IMR-90 (cell line): ENCODE measurements around the gene COL25A1. TPM values are rescaled to one million over a fixed set of nuclear protein-coding genes. Genes with fewer than 3 reads are reported as not detected.

Source experiments
- ATAC-seq: fragments of 200-7000 bp; cut with Tn5 transposase; 2 replicates; pipeline ENCODE4 v1.9.1; 2020; ENCODE audit warnings: low read depth, mild to moderate bottlenecking, moderate library complexity
- BruUV-seq: library from RNA; stranded (reverse); fragments of 400-500 nt; replicated peaks from 2 replicates; lab custom pipeline; 2021; lab: Mats Ljungman, UMichigan
- CTCF ChIA-PET: fragments of 300-600 bp; formaldehyde crosslinking; extraction: SDS; loops from one replicate; lab custom pipeline; 2021; ENCODE audit warnings: antibody characterized with exemption; lab: Yijun Ruan, JAX
- POLR2A ChIA-PET: fragments of 300-600 bp; sonication (Branson Sonifier 250); formaldehyde crosslinking; loops from one replicate; lab custom pipeline; 2022; ENCODE audit warnings: antibody characterized with exemption; ENCODE audit not compliant: unreplicated experiment; lab: Charles Lee
- DNase-seq: peaks from one replicate; pipeline ENCODE4 v3.0.0; 2013
- H2AFZ ChIP-seq: replicated peaks from 2 replicates; pipeline ENCODE3; 2013; ENCODE audit warnings: low read length, mild to moderate bottlenecking; ENCODE audit not compliant: poor library complexity
- H2AK5ac ChIP-seq: 2 replicates; pipeline ENCODE4 v1.6.1; 2013; ENCODE audit warnings: low read depth, low read length, inconsistent platforms
- H2AK9ac ChIP-seq: replicated peaks from 2 replicates; pipeline ENCODE3; 2013; ENCODE audit warnings: mild to moderate bottlenecking, low read depth, low read length, moderate library complexity; ENCODE audit not compliant: poor library complexity
- H2BK120ac ChIP-seq: 2 replicates; pipeline ENCODE4 v1.6.1; 2013; ENCODE audit warnings: low read depth, low read length, inconsistent platforms
- H2BK15ac ChIP-seq: 3 replicates; pipeline ENCODE4 v1.6.1; 2013; ENCODE audit warnings: low read depth, low read length, inconsistent platforms
- H2BK20ac ChIP-seq: 2 replicates; pipeline ENCODE4 v1.6.1; 2013; ENCODE audit warnings: low read depth, mild to moderate bottlenecking, inconsistent platforms, low read length, moderate library complexity
- H2BK5ac ChIP-seq: 2 replicates; pipeline ENCODE4 v1.6.1; 2013; ENCODE audit warnings: mild to moderate bottlenecking, low read depth, low read length, inconsistent platforms; ENCODE audit not compliant: poor library complexity, severe bottlenecking
- H3K14ac ChIP-seq: replicated peaks from 2 replicates; pipeline ENCODE4 v1.6.1; 2013; ENCODE audit warnings: low read depth, low read length, inconsistent platforms
- H3K18ac ChIP-seq: 2 replicates; pipeline ENCODE4 v1.6.1; 2013; ENCODE audit warnings: low read depth, low read length, control low read depth
- H3K23ac ChIP-seq: 2 replicates; pipeline ENCODE4 v1.6.1; 2013; ENCODE audit warnings: low read depth, low read length, inconsistent platforms
- H3K27ac ChIP-seq: 2 replicates; pipeline ENCODE4 v1.5.1; 2013; ENCODE audit warnings: mild to moderate bottlenecking, control low read depth, low read length; ENCODE audit not compliant: insufficient read depth
- H3K27me3 ChIP-seq: 2 replicates; pipeline ENCODE4 v1.6.1; 2013; ENCODE audit warnings: low read length; ENCODE audit not compliant: control insufficient read depth, insufficient read depth
- H3K36me3 ChIP-seq: 2 replicates; pipeline ENCODE4 v1.6.1; 2013; ENCODE audit warnings: low read length, mixed read lengths; ENCODE audit not compliant: control insufficient read depth, insufficient read depth
- H3K4ac ChIP-seq: 2 replicates; pipeline ENCODE4 v1.6.1; 2013; ENCODE audit warnings: low read depth, low read length, inconsistent platforms
- H3K4me1 ChIP-seq: 2 replicates; pipeline ENCODE4 v1.6.1; 2013; ENCODE audit warnings: low read length, mixed read lengths; ENCODE audit not compliant: control insufficient read depth, insufficient read depth
- H3K4me2 ChIP-seq: 2 replicates; pipeline ENCODE4 v1.6.1; 2013; ENCODE audit warnings: low read depth, mild to moderate bottlenecking, control low read depth, low read length, moderate library complexity
- H3K4me3 ChIP-seq: 2 replicates; pipeline ENCODE4 v1.5.1; 2013; ENCODE audit warnings: low read depth, mild to moderate bottlenecking, control low read depth, low read length, moderate library complexity; ENCODE audit not compliant: insufficient read depth
- H3K56ac ChIP-seq: 2 replicates; pipeline ENCODE4 v1.6.1; 2013; ENCODE audit warnings: low read length, inconsistent platforms; ENCODE audit not compliant: insufficient read depth; ENCODE audit errors: extremely low read depth
- H3K79me1 ChIP-seq, 2 experiments: 2 replicates each; pipeline ENCODE4 v1.6.1; 2013; ENCODE audit warnings: low read length in 2 of 2, inconsistent platforms in 1 of 2, low read depth in 1 of 2
- H3K9ac ChIP-seq: 2 replicates; pipeline ENCODE4 v1.6.1; 2013; ENCODE audit warnings: low read depth, low read length, control low read depth
- H3K9me1 ChIP-seq: 2 replicates; pipeline ENCODE4 v1.6.1; 2013; ENCODE audit warnings: low read length, inconsistent platforms; ENCODE audit not compliant: insufficient read depth
- H3K9me3 ChIP-seq: 2 replicates; pipeline ENCODE4 v1.6.1; 2013; ENCODE audit warnings: low read length; ENCODE audit not compliant: control insufficient read depth, insufficient read depth
- H4K20me1 ChIP-seq: 2 replicates; pipeline ENCODE4 v1.6.1; 2013; ENCODE audit warnings: low read length, inconsistent platforms; ENCODE audit not compliant: insufficient read depth
- H4K5ac ChIP-seq: 2 replicates; pipeline ENCODE4 v1.6.1; 2013; ENCODE audit warnings: mild to moderate bottlenecking, low read depth, low read length, control low read depth
- H4K8ac ChIP-seq, 2 experiments: 2 replicates each; pipeline ENCODE4 v1.6.1; 2013; ENCODE audit warnings: low read depth in 2 of 2, low read length in 2 of 2, control low read depth in 1 of 2, inconsistent platforms in 1 of 2
- H4K91ac ChIP-seq: 2 replicates; pipeline ENCODE4 v1.6.1; 2013; ENCODE audit warnings: low read depth, low read length, inconsistent platforms; ENCODE audit not compliant: insufficient read depth
- BHLHE40 ChIP-seq: fragments of 150-350 bp; IDR thresholded peaks from 2 replicates; pipeline ENCODE4 v1.6.1; 2016; ENCODE audit warnings: mild to moderate bottlenecking, low read depth, low read length
- MXI1 ChIP-seq: IDR thresholded peaks from 2 replicates; pipeline ENCODE4 v1.6.1; 2012; ENCODE audit warnings: low read depth, mild to moderate bottlenecking, low read length, moderate library complexity, borderline replicate concordance
- SMC3 ChIP-seq: fragments of 150-350 bp; IDR thresholded peaks from 2 replicates; pipeline ENCODE4 v1.6.1; 2016; ENCODE audit warnings: low read depth, mild to moderate bottlenecking, antibody characterized with exemption, low read length, moderate library complexity
- WGBS, 2 experiments: methylation state at CpG; one replicate each; pipeline versions ENCODE4 v1.1.5 to v1.1.7; 2013; ENCODE audit warnings: missing lambda C conversion rate in 2 of 2; ENCODE audit not compliant: insufficient read length in 1 of 2; ENCODE audit errors: extremely low coverage in 2 of 2; 5-methylcytosine and 5-hydroxymethylcytosine counted together
- dilution Hi-C: fragments of 300-500 bp; cut with HindIII; formaldehyde crosslinking; loops from one replicate; pipeline ENCODE4 v1.14.3; 2018; ENCODE audit warnings: low sequenced_read_pairs; ENCODE audit not compliant: unreplicated experiment
- in situ Hi-C: fragments of 300-500 bp; cut with MboI; formaldehyde crosslinking; loops from 3 replicates; pipeline ENCODE4 v1.14.3; 2019; ENCODE audit warnings: low sequenced_read_pairs, inconsistent platforms, mixed read lengths
- intact Hi-C: fragments of 100-400 bp; cut with micrococcal nuclease; formaldehyde crosslinking; loops from 2 replicates; pipeline ENCODE4 v1.10.0; 2022
- polyA plus RNA-seq, 3 experiments: library from polyadenylated mRNA; depleted of rRNA; stranded (reverse); fragments of >200 nt; gene quantifications; 2 replicates each; pipeline ENCODE4 v1.2.3, GENCODE V29; 2012; ENCODE audit warnings: low replicate concordance in 1 of 3
- total RNA-seq: library from RNA; depleted of rRNA; stranded (reverse); fragments of >200 nt; gene quantifications from 2 replicates; pipeline ENCODE4 v1.2.3, GENCODE V29; 2012
- TF ChIP-seq, protein P1 (sequence below): fragments of 150-350 bp; IDR thresholded peaks from 2 replicates; pipeline ENCODE4 v1.6.1; 2017; ENCODE audit warnings: mild to moderate bottlenecking, antibody characterized with exemption, low read length, low read depth
- TF ChIP-seq, protein P2 (sequence below): fragments of 150-350 bp; IDR thresholded peaks from 2 replicates; pipeline ENCODE4 v1.6.1; 2016; ENCODE audit warnings: low read depth, mild to moderate bottlenecking, low read length, moderate library complexity, borderline replicate concordance

Gene COL25A1
- total and polyA plus RNA-seq, 2 of the 4 experiments (the other 2 are of a cell fraction), result under 0.01 to 0.05 TPM

- Histone ChIP-seq H2BK5ac (no peak overlapping the region), H4K91ac (no peak overlapping the region), H3K56ac (no peak overlapping the region), H3K36me3 (no peaks in the 10 kb centered on the region), H3K18ac (no peak overlapping the region), H3K14ac (no peak overlapping the region), H4K5ac (no peak overlapping the region), H3K9me1 (no peaks in the 10 kb centered on the region), H2BK120ac (no peak overlapping the region), H2BK20ac (no peak overlapping the region), H2BK15ac (no peak overlapping the region), H2AK9ac (no peak overlapping the region), H4K20me1 (no peaks in the 10 kb centered on the region), H3K9ac (no peak overlapping the region), H3K27me3 (no peaks in the 10 kb centered on the region), H4K8ac (no peak overlapping the region), H3K4ac (no peak overlapping the region), H3K23ac (no peak overlapping the region), H3K4me2 (no peak overlapping the region), H3K4me3 (no peak overlapping the region), H2AK5ac (no peak overlapping the region), H3K27ac (no peak overlapping the region), H2AFZ (no peak overlapping the region), H3K79me1 (no peaks in the 10 kb centered on the region), H3K4me1 (no peaks in the 10 kb centered on the region), H3K9me3 (no peaks in the 10 kb centered on the region)
- dilution Hi-C loops (no loop called here), intact Hi-C loops (no loop called here), in situ Hi-C loops (no loop called here)
- ChIA-PET POLR2A (no interaction called here), CTCF (no interaction called here)
- BruUV-seq, result no TSS peak
- no CpG with 5 or more reads among the region's 2 CpGs for WGBS, 2 experiments
- ATAC-seq (no peak), DNase-seq (no peak)
- TF ChIP-seq SMC3 (no peak), MXI1 (no peak), BHLHE40 (no peak)
- TF ChIP-seq, protein P1, sequence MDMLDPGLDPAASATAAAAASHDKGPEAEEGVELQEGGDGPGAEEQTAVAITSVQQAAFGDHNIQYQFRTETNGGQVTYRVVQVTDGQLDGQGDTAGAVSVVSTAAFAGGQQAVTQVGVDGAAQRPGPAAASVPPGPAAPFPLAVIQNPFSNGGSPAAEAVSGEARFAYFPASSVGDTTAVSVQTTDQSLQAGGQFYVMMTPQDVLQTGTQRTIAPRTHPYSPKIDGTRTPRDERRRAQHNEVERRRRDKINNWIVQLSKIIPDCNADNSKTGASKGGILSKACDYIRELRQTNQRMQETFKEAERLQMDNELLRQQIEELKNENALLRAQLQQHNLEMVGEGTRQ, result no peak
- TF ChIP-seq, protein P2, sequence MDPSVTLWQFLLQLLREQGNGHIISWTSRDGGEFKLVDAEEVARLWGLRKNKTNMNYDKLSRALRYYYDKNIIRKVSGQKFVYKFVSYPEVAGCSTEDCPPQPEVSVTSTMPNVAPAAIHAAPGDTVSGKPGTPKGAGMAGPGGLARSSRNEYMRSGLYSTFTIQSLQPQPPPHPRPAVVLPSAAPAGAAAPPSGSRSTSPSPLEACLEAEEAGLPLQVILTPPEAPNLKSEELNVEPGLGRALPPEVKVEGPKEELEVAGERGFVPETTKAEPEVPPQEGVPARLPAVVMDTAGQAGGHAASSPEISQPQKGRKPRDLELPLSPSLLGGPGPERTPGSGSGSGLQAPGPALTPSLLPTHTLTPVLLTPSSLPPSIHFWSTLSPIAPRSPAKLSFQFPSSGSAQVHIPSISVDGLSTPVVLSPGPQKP, result no peak
Observed at GRCh38 chr4:109157205-109157604, 145.3 kb downstream of the COL25A1 start.
